B cell (primary cell): ENCODE results near the gene ZNF516. TPM values are rescaled to one million over a fixed set of nuclear protein-coding genes. Genes with fewer than 3 reads are reported as not detected.

Source experiments
- ATAC-seq: fragments of 200-7000 bp; cut with Tn5 transposase; one replicate; pipeline ENCODE4 v1.10.0; 2021; ENCODE audit warnings: low read depth, mild to moderate bottlenecking, moderate number of reproducible peaks, moderate library complexity
- CTCF ChIA-PET: fragments of 350-600 bp; sonication (Branson Sonifier 250); formaldehyde crosslinking; loops from one replicate; lab custom pipeline; 2021; ENCODE audit warnings: antibody characterized with exemption, inconsistent platforms; lab: Charles Lee
- POLR2A ChIA-PET: fragments of 350-600 bp; sonication (Branson Sonifier 250); formaldehyde crosslinking; loops from one replicate; lab custom pipeline; 2021; ENCODE audit warnings: antibody characterized with exemption; lab: Charles Lee
- DNase-seq: peaks from one replicate; pipeline ENCODE4 v3.0.0; 2013
- H2AFZ ChIP-seq: 2 replicates; pipeline ENCODE4 v1.6.1; 2012; ENCODE audit warnings: mild to moderate bottlenecking, low read depth, low read length; ENCODE audit not compliant: insufficient read depth, poor library complexity, severe bottlenecking
- H3K27ac ChIP-seq, 2 donors: 1 replicate in 1 of 2; 2 replicates in 1 of 2; pipeline ENCODE4 v1.5.1; 2012 to 2013; ENCODE audit warnings: low read length in 2 of 2, mild to moderate bottlenecking in 2 of 2, moderate library complexity in 1 of 2
- H3K27me3 ChIP-seq, 4 experiments: fragments of 200-600 bp in 1 of 4; sonication (generic) in 1 of 4; replicated peaks in 1 of 4; 1 replicate in 2 of 4; 2 replicates in 2 of 4; pipeline versions ENCODE4 v1.6.1 to v1.7.0; 2013 to 2016; ENCODE audit warnings: low read length in 3 of 4, mild to moderate bottlenecking in 2 of 4, mixed read lengths in 1 of 4, moderate library complexity in 1 of 4; ENCODE audit not compliant: insufficient read depth in 4 of 4, control insufficient read depth in 3 of 4; ENCODE audit errors: control extremely low read depth in 1 of 4
- H3K36me3 ChIP-seq, 2 experiments: replicated peaks in 1 of 2; 1 replicate in 1 of 2; 2 replicates in 1 of 2; pipeline versions ENCODE4 v1.6.1 to v1.7.1; 2013; ENCODE audit warnings: low read length in 1 of 2; ENCODE audit not compliant: insufficient read depth in 2 of 2, control insufficient read depth in 1 of 2; ENCODE audit errors: control extremely low read depth in 1 of 2, extremely low read depth in 1 of 2
- H3K4me1 ChIP-seq, 2 donors: fragments of 200-600 bp in 1 of 2; sonication (generic) in 1 of 2; 1 replicate in 1 of 2; 2 replicates in 1 of 2; pipeline versions ENCODE4 v1.5.1 to v1.6.1; 2013 to 2017; ENCODE audit warnings: low read length in 2 of 2; ENCODE audit not compliant: control insufficient read depth in 2 of 2, insufficient read depth in 2 of 2
- H3K4me2 ChIP-seq: replicated peaks from 2 replicates; pipeline ENCODE3; 2012; ENCODE audit warnings: mild to moderate bottlenecking, low read depth, low read length; ENCODE audit not compliant: poor library complexity, severe bottlenecking
- H3K4me3 ChIP-seq, 5 experiments: fragments of 200-600 bp in 1 of 5; sonication (generic) in 1 of 5; 1 replicate in 3 of 5; 2 replicates in 2 of 5; pipeline versions ENCODE4 v1.5.1 to v1.7.0; 2011 to 2016; ENCODE audit warnings: low read length in 4 of 5, mild to moderate bottlenecking in 4 of 5, low read depth in 2 of 5, control low read depth in 1 of 5, moderate library complexity in 1 of 5; ENCODE audit not compliant: insufficient read depth in 1 of 5; ENCODE audit errors: control extremely low read depth in 1 of 5, extremely low read depth in 1 of 5
- H3K79me2 ChIP-seq: fragments of 200-600 bp; sonication (generic); one replicate; pipeline ENCODE4 v1.6.0; 2016; ENCODE audit warnings: low read length; ENCODE audit not compliant: control insufficient read depth, insufficient read depth
- H3K9ac ChIP-seq: fragments of 200-600 bp; sonication (generic); 2 replicates; pipeline ENCODE4 v1.6.1; 2017; ENCODE audit warnings: mild to moderate bottlenecking, low read length, moderate library complexity
- H3K9me3 ChIP-seq, 3 donors: one replicate each; pipeline versions ENCODE4 v1.6.1 to v1.7.1; 2013; ENCODE audit warnings: low read length in 2 of 3; ENCODE audit not compliant: control insufficient read depth in 2 of 3, insufficient read depth in 1 of 3; ENCODE audit errors: control extremely low read depth in 1 of 3
- H4K20me1 ChIP-seq: 2 replicates; pipeline ENCODE4 v1.6.0; 2012; ENCODE audit warnings: mild to moderate bottlenecking, low read length; ENCODE audit not compliant: insufficient read depth, control insufficient read depth, poor library complexity, severe bottlenecking
- H3K27ac Mint-ChIP-seq: one replicate; pipeline ENCODE4 v1.8.0; 2021; ENCODE audit warnings: mixed read lengths
- H3K27me3 Mint-ChIP-seq: one replicate; pipeline ENCODE4 v1.8.0; 2021; ENCODE audit warnings: mixed read lengths
- H3K4me1 Mint-ChIP-seq: one replicate; pipeline ENCODE4 v1.8.0; 2021; ENCODE audit warnings: mixed read lengths
- H3K4me3 Mint-ChIP-seq: one replicate; pipeline ENCODE4 v1.8.0; 2021; ENCODE audit warnings: mixed read lengths
- H3K9me3 Mint-ChIP-seq: one replicate; pipeline ENCODE4 v1.8.0; 2022; ENCODE audit warnings: mixed read lengths; ENCODE audit not compliant: insufficient read depth
- CTCF ChIP-seq: fragments of 200-600 bp; IDR thresholded peaks from one replicate; pipeline ENCODE4 v1.8.0; 2022; ENCODE audit warnings: antibody characterized with exemption, mild to moderate bottlenecking
- EZH2 ChIP-seq: IDR thresholded peaks from 2 replicates; pipeline ENCODE4 v1.6.1; 2012; ENCODE audit warnings: borderline replicate concordance, low read depth, mild to moderate bottlenecking, moderate library complexity, low read length; ENCODE audit not compliant: insufficient read depth, poor library complexity, severe bottlenecking
- WGBS: methylation state at CpG from one replicate; pipeline ENCODE4 v1.1.5; 2013; ENCODE audit warnings: missing lambda C conversion rate; ENCODE audit not compliant: insufficient coverage; 5-methylcytosine and 5-hydroxymethylcytosine counted together
- intact Hi-C: fragments of 100-400 bp; cut with micrococcal nuclease; formaldehyde crosslinking; loops from one replicate; pipeline ENCODE4 v1.10.0; 2022
- polyA plus RNA-seq: library from polyadenylated mRNA; depleted of rRNA; stranded (reverse); fragments of >200 nt; gene quantifications from 2 replicates; pipeline ENCODE4 v1.2.3, GENCODE V29; 2012
- total RNA-seq, 2 donors: library from RNA; stranded (reverse); fragments of 120-200 nt in 1 of 2; gene quantifications; 1 replicate in 1 of 2; 2 replicates in 1 of 2; pipeline versions ENCODE4 v1.2.3 to v1.2.4, GENCODE V29; 2013 to 2022

ZNF516 gene
- total and polyA plus RNA-seq, 2 donors (not counting 1 experiment from before 2014, with no cell fraction given): 6.7 to 27.1 TPM

- no peaks in the 10 kb centered on the region for H3K79me2 ChIP-seq
- H3K27ac ChIP-seq: no peak overlapping the region
- H3K36me3 ChIP-seq: peaks cover 2 to 14% of the 10 kb centered on the region in 2 experiments
- intact Hi-C loops: no loop called here
- H2AFZ ChIP-seq: no peak overlapping the region
- peaks cover 6% of the 10 kb centered on the region in 2 donors for H3K4me1 ChIP-seq
- CTCF ChIA-PET: no interaction called here
- no peak for TF ChIP-seq EZH2
- TF ChIP-seq CTCF: no peak
- no peak for DNase-seq
- ATAC-seq: no peak
- 95% methylated on average over 11 of the region's 11 CpGs for WGBS
- H3K27me3 Mint-ChIP-seq: no peaks in the 10 kb centered on the region
- H3K4me3 Mint-ChIP-seq: no peak overlapping the region
- no peak overlapping the region for H3K9ac ChIP-seq
- peaks cover 4% of the 10 kb centered on the region for H4K20me1 ChIP-seq
- H3K27me3 ChIP-seq: no peaks in the 10 kb centered on the region
- H3K4me1 Mint-ChIP-seq: peaks cover 10% of the 10 kb centered on the region
- no peaks in the 10 kb centered on the region for H3K9me3 Mint-ChIP-seq
- H3K27ac Mint-ChIP-seq: no peak overlapping the region
- no peaks in the 10 kb centered on the region for H3K9me3 ChIP-seq
- POLR2A ChIA-PET: no interaction called here
- H3K4me2 ChIP-seq: no peak overlapping the region
- H3K4me3 ChIP-seq: no peak overlapping the region
Observed at GRCh38 chr18:76369791-76370190, 125.3 kb downstream of the ZNF516 start.

GRCh38 chr18:76368976-76369375 lies 126.1 kb downstream of the ZNF516 start:
- ChIA-PET CTCF (no interaction called here), POLR2A (no interaction called here)
- Histone ChIP-seq H3K9me3 (no peaks in the 10 kb centered on the region), H3K79me2 (no peaks in the 10 kb centered on the region), H3K9ac (no peak overlapping the region), H2AFZ (no peak overlapping the region), H3K27me3 (no peaks in the 10 kb centered on the region), H3K4me3 (no peak overlapping the region), H3K27ac (no peak overlapping the region), H4K20me1 (peaks cover 4% of the 10 kb centered on the region), H3K4me1 (no peaks in the 10 kb centered on the region), H3K4me2 (no peak overlapping the region), H3K36me3 (peaks cover 2 to 14% of the 10 kb centered on the region in 2 experiments)
- TF ChIP-seq EZH2 (no peak), CTCF (no peak)
- WGBS: 93% methylated on average over 2 of the region's 5 CpGs
- Mint-ChIP-seq H3K27ac (no peak overlapping the region), H3K4me1 (peaks cover 8% of the 10 kb centered on the region), H3K9me3 (no peaks in the 10 kb centered on the region), H3K27me3 (no peaks in the 10 kb centered on the region), H3K4me3 (no peak overlapping the region)
- DNase-seq (no peak), ATAC-seq (no peak)
- intact Hi-C loops: no loop called here
